Smooth muscle cell (in vitro differentiated cells): Measurements from ENCODE around the gene HOXC9. TPM values are rescaled to one million over a fixed set of nuclear protein-coding genes. Genes with fewer than 3 reads are reported as not detected.

Experiments
- DNase-seq: peaks from one replicate; lab custom pipeline; 2025; ENCODE audit not compliant: unreplicated experiment; lab: John Stamatoyannopoulos, UW
- H2AFZ ChIP-seq: fragments of 200-600 bp; sonication (generic); 2 replicates; pipeline ENCODE4 v1.6.0; 2016; ENCODE audit warnings: antibody characterized with exemption, low read depth, mild to moderate bottlenecking
- H3F3A ChIP-seq: fragments of 200-600 bp; sonication (generic); 2 replicates; pipeline ENCODE4 v1.6.0; 2017; ENCODE audit warnings: antibody characterized with exemption, low read depth
- H3K27ac ChIP-seq: fragments of 200-600 bp; sonication (generic); 2 replicates; pipeline ENCODE4 v1.5.1; 2016; ENCODE audit warnings: low read depth, mild to moderate bottlenecking
- H3K27me3 ChIP-seq: fragments of 200-600 bp; sonication (generic); 2 replicates; pipeline ENCODE4 v1.6.1; 2016; ENCODE audit warnings: low read depth, mild to moderate bottlenecking
- H3K36me3 ChIP-seq: fragments of 200-600 bp; sonication (generic); 2 replicates; pipeline ENCODE4 v1.5.1; 2016; ENCODE audit warnings: low read depth
- H3K4me1 ChIP-seq: fragments of 200-600 bp; sonication (generic); 2 replicates; pipeline ENCODE4 v1.5.1; 2016; ENCODE audit warnings: low read depth
- H3K4me2 ChIP-seq: fragments of 200-600 bp; sonication (generic); 2 replicates; pipeline ENCODE4 v1.6.0; 2016; ENCODE audit warnings: mild to moderate bottlenecking
- H3K4me3 ChIP-seq: fragments of 200-600 bp; sonication (generic); 2 replicates; pipeline ENCODE4 v1.5.1; 2016; ENCODE audit warnings: mild to moderate bottlenecking
- H3K79me2 ChIP-seq: fragments of 200-600 bp; sonication (generic); 2 replicates; pipeline ENCODE4 v1.6.0; 2016; ENCODE audit warnings: low read depth, mild to moderate bottlenecking
- H3K9ac ChIP-seq: fragments of 200-600 bp; sonication (generic); 2 replicates; pipeline ENCODE4 v1.6.0; 2016; ENCODE audit warnings: low read depth
- H3K9me3 ChIP-seq: fragments of 200-600 bp; sonication (generic); replicated peaks from 2 replicates; pipeline ENCODE4 v1.5.1; 2016; ENCODE audit warnings: low read depth
- H4K20me1 ChIP-seq: fragments of 200-600 bp; sonication (generic); 2 replicates; pipeline ENCODE4 v1.6.0; 2016; ENCODE audit warnings: low read depth
- WGBS: methylation state at CpG from one replicate; pipeline ENCODE4 v1.1.7; 2016; ENCODE audit warnings: low lambda C conversion rate; 5-methylcytosine and 5-hydroxymethylcytosine counted together
- polyA plus RNA-seq: library from polyadenylated mRNA; unstranded; fragments of >200 nt; fragmentation: Nextera tagmentation; extraction: Ambion mirVana; gene quantifications from 2 replicates; pipeline ENCODE4 v1.2.1, GENCODE V29; 2016
- total RNA-seq: library from RNA; depleted of rRNA; stranded (reverse); fragments of >200 nt; gene quantifications from 2 replicates; pipeline ENCODE4 v1.2.3, GENCODE V29; 2014
- TF ChIP-seq, protein P1 (sequence below): fragments of 200-600 bp; sonication (generic); IDR thresholded peaks from 2 replicates; pipeline ENCODE4 v1.5.1; 2017; ENCODE audit warnings: borderline replicate concordance, mild to moderate bottlenecking, antibody characterized with exemption; ENCODE audit not compliant: insufficient read depth, poor library complexity, severe bottlenecking

The HOXC9 gene
- total and polyA plus RNA-seq, 2 experiments from 2014 or later = 1.2 to 2.7 TPM

DNA sequence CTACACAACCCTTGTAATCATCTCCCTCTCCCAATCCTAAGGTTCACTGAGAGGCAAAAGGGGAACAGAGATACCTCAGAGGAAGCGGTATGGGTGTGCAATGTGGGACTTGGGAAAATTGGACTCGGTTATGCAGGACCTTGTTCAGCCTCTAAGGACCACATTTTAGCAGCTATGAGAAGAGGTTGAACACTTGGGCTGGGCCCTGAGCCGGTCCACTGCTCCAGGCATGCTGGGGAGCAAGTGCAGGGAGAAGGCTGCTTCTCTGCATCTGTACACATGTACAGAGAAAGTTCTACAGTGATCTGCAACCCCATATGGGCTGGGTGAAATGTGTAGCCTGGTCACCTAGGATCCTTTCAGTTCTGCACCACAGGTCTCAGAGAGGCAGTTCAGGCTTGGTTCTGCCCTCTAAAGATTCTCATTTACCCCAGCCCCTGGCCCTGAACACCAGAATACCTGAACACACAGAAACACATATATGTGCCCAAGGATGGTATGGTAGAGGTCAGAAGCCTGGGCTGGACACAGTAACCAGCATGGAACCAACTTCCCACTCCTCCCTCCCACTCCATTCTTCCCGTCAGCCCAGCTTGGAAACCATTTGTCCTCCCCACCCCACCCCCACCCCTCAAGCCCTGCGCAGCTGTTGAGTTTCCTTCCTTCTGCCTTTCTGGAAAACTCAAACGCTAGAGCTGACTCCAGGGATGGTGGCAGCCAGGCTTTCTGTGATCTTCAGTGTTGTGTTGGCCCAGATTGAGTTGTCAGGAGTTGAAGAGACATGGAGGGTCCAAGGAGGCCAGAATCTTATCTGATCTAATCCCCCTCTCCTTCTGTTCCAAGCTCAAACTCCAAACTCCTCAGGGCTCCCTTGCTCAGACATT is 43.3 kb downstream of the HOXC9 start:
- Histone ChIP-seq H3K9me3 (no peaks in the 10 kb centered on the region), H2AFZ (no peak overlapping the region), H3K27ac (no peak overlapping the region), H3K27me3 (peaks cover 99% of the 10 kb centered on the region), H3K4me2 (no peak overlapping the region), H4K20me1 (peaks cover 24% of the 10 kb centered on the region), H3F3A (no peaks in the 10 kb centered on the region), H3K9ac (no peak overlapping the region), H3K4me3 (no peak overlapping the region), H3K79me2 (no peaks in the 10 kb centered on the region), H3K36me3 (no peaks in the 10 kb centered on the region), H3K4me1 (peaks cover 4% of the 10 kb centered on the region)
- no peak for DNase-seq
- TF ChIP-seq, protein P1, sequence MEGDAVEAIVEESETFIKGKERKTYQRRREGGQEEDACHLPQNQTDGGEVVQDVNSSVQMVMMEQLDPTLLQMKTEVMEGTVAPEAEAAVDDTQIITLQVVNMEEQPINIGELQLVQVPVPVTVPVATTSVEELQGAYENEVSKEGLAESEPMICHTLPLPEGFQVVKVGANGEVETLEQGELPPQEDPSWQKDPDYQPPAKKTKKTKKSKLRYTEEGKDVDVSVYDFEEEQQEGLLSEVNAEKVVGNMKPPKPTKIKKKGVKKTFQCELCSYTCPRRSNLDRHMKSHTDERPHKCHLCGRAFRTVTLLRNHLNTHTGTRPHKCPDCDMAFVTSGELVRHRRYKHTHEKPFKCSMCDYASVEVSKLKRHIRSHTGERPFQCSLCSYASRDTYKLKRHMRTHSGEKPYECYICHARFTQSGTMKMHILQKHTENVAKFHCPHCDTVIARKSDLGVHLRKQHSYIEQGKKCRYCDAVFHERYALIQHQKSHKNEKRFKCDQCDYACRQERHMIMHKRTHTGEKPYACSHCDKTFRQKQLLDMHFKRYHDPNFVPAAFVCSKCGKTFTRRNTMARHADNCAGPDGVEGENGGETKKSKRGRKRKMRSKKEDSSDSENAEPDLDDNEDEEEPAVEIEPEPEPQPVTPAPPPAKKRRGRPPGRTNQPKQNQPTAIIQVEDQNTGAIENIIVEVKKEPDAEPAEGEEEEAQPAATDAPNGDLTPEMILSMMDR = no peak
- 42% methylated on average over 6 of the region's 6 CpGs for WGBS

DNA sequence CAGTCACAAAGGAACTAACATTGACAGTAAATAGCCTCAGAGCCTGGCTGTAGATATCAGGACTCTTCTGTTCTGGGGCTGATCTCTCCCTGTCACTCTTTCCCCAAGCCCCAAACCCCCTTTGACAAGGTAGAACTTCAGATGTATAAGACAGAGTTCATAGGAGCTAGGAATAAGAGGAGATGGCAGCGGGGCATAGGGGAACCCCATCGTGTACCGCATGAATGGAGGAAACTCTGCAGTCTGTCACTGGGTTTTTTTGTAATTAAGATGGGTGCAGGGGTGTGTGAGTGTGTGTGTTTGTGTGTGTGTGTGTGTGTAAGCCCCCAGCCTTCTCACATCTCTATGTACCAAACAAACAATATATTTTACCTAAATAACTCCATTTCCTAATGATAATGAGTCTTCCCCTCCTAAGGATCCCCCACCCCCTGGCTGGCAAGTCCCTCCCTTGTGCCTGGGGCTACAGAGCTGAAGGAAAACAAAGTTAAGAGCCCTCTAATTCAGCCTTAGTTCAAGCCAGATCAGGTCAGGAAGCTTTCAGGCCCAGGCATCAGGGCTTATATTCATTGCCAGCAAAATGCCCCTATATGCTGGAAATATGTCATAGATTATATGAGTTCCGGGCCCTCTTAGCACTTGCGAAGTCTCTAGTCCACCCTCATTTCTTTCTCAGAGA is 44.6 kb downstream of the HOXC9 start:
- Histone ChIP-seq H3F3A (no peaks in the 10 kb centered on the region), H3K9me3 (no peaks in the 10 kb centered on the region), H3K36me3 (no peaks in the 10 kb centered on the region), H3K79me2 (no peaks in the 10 kb centered on the region), H3K27ac (no peak overlapping the region), H2AFZ (no peak overlapping the region), H3K9ac (no peak overlapping the region), H3K4me1 (peaks cover 4% of the 10 kb centered on the region), H3K27me3 (peaks cover 99% of the 10 kb centered on the region), H4K20me1 (peaks cover 28% of the 10 kb centered on the region), H3K4me2 (no peak overlapping the region), H3K4me3 (no peak overlapping the region)
- DNase-seq = no peak
- 49% methylated on average over 5 of the region's 5 CpGs for WGBS
- TF ChIP-seq, protein P1 = no peak

DNA sequence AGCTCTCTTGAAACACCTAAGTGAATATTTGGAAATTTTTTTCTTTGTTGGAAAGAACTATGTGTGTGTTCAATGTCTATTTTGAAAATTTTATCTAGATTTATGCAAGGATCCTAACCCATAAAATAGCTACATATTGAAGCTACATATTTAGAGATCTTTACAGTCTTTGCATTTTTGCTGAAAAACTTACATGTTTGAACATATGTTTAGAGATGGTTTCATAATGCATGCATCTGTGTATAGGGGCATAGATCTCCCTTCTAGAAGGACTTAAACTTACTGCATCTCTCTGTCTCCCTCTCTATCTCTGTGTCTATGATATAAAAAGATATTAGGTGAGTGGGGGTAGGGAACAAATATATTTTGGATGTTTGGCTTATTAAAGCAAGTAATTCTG is 45.4 kb downstream of the HOXC9 start:
- DNase-seq = no peak
- H3K4me3 ChIP-seq = no peak overlapping the region

More for the DNA sequence above, 45.4 kb downstream of the HOXC9 start:
- H3F3A ChIP-seq = no peaks in the 10 kb centered on the region
- no peaks in the 10 kb centered on the region for H3K79me2 ChIP-seq
- H3K27ac ChIP-seq = no peak overlapping the region
- H3K9ac ChIP-seq = no peak overlapping the region
- no peak overlapping the region for H2AFZ ChIP-seq
- no peaks in the 10 kb centered on the region for H3K36me3 ChIP-seq
- H3K4me1 ChIP-seq = peaks cover 4% of the 10 kb centered on the region
- H3K9me3 ChIP-seq = no peaks in the 10 kb centered on the region
- H4K20me1 ChIP-seq = peaks cover 28% of the 10 kb centered on the region
- TF ChIP-seq, protein P1 = no peak
- H3K4me2 ChIP-seq = no peak overlapping the region
- H3K27me3 ChIP-seq = peaks cover 99% of the 10 kb centered on the region
